Muscle layer of duodenum (tissue), 2 donors: ENCODE results near the gene TOR2A.

ENCODE experiments used
- H3K27ac ChIP-seq: one replicate; pipeline ENCODE4 v1.7.0; 2013; ENCODE audit warnings: mild to moderate bottlenecking, low read length
- H3K27me3 ChIP-seq: one replicate; pipeline ENCODE4 v1.7.0; 2013; ENCODE audit warnings: low read depth, mild to moderate bottlenecking, control low read depth, low read length
- H3K36me3 ChIP-seq, 2 donors: one replicate each; pipeline ENCODE4 v1.7.0; 2013; ENCODE audit warnings: low read length in 2 of 2, control low read depth in 1 of 2, mild to moderate bottlenecking in 1 of 2; ENCODE audit not compliant: insufficient read depth in 2 of 2, control insufficient read depth in 1 of 2
- H3K4me1 ChIP-seq, 2 donors: one replicate each; pipeline ENCODE4 v1.7.0; 2013; ENCODE audit warnings: low read length in 2 of 2, mild to moderate bottlenecking in 2 of 2, control low read depth in 1 of 2, moderate library complexity in 1 of 2; ENCODE audit not compliant: insufficient read depth in 2 of 2, control insufficient read depth in 1 of 2
- H3K4me3 ChIP-seq, 2 donors: one replicate each; pipeline ENCODE4 v1.7.0; 2013; ENCODE audit warnings: low read length in 2 of 2, low read depth in 1 of 2, mild to moderate bottlenecking in 1 of 2
- H3K9me3 ChIP-seq, 2 donors: one replicate each; pipeline ENCODE4 v1.7.0; 2013; ENCODE audit warnings: low read length in 2 of 2, control low read depth in 1 of 2, mild to moderate bottlenecking in 1 of 2; ENCODE audit not compliant: control insufficient read depth in 1 of 2
- donor health status: healthy.

TOR2A gene

DNA sequence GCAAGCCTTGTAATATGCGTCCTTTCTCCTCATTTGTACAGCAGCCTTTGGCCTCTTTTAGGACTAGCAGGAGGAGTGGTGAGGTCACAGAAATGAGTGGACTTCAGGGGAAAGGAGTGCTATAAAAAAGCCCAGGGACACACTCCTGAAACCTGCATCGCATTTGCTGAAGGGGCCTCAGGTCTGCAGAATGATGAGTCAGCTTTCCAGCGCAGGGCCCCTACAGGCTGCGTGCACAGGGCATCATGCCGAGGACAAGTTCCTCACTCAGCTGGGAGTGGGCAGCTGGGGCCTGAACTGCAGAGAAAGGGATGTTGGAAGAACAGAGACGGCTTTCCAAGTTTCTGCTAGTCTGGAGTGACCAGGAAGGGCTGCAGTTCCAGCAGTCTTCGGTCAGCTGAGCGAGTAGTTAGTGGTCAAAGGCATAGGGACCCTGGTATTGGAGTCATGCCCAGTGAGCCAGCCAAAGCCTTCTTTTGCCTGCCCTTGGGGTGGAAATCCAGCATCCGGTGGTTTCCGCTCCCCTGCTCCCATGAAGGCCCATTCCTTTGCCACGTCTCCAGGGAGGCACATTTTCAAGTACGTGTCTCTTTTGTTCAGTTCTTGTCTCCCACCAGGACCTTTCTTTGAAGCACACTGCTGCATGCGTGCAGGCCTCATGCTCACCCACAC is 45.6 kb downstream of the TOR2A start:
- peaks cover 13 to 32% of the 10 kb centered on the region in 2 donors for H3K36me3 ChIP-seq

DNA sequence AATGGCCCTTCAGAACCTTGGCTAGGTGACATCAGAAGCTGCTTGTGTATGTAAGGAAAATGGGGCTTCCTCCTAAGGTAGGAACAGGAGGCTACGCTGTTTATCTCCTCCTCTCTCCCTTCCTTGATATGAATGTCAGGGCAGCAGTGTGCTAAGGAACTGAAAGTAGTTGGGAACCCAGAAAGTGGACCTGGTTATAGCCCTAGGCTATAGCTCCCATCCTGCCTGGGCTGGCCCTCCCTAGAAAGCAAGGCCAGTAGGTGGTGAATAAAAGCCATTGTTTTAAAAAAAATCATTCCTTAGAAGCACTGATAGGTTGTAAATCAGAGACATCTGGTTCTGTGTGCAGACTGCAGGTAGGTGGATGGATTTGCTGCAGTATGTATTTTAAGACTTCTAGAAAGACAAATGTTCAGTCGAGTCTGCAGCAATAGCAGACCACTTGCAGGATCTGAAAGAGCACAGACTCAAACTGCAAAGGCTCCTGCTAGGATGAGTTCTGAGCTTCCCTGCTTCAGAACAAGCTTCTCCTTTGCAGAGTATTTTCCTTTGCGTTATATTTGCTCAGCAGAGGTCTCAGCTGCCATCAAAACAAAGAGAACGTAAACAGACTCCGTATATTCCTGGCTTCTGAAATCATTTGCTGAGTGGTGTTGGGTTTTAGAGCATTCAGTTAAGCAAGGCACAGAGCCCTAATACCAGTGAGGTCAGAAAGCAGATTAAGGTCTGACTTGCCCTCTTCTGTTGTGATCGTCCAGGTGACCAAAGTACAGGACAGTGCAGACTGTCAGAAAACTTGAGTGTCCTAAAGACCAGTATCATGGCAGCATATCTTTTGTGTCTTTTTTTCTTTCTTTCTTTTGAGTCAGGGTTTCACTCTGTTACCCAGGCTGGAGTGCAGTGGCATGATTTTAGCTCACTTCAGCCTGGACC is 48.4 kb downstream of the TOR2A start:
- Histone ChIP-seq H3K36me3 (peaks cover 19 to 51% of the 10 kb centered on the region in 2 donors), H3K27ac (no peak overlapping the region), H3K4me3 (no peak overlapping the region), H3K27me3 (no peaks in the 10 kb centered on the region), H3K4me1 (no peaks in the 10 kb centered on the region), H3K9me3 (no peaks in the 10 kb centered on the region)

More for the DNA sequence above, 45.6 kb downstream of the TOR2A start:
- Histone ChIP-seq H3K4me3 (no peak overlapping the region), H3K9me3 (no peaks in the 10 kb centered on the region), H3K4me1 (no peaks in the 10 kb centered on the region), H3K27me3 (no peaks in the 10 kb centered on the region), H3K27ac (no peak overlapping the region)

DNA sequence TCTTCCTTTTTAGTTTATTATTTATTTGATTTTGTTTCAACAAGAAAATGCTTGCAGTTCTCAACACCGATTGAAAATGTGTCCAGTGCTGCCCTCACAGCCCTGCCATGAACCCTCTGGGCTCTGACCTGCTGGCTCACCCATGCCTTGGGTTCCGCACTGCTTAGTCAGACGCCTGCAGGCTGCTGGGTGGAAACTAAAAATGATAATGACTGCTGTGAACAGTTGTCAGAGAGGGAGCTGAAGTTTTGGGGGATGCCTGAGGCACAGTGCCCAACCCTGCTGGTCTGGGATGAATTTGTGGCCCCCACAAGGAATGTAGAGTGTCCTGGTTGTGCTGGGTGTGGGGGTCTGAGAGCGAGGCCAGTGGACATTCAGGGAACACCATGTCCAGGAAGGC is 50.5 kb downstream of the TOR2A start:
- Histone ChIP-seq H3K36me3 (peaks cover 26 to 51% of the 10 kb centered on the region in 2 donors), H3K4me1 (no peaks in the 10 kb centered on the region), H3K9me3 (no peaks in the 10 kb centered on the region), H3K27me3 (no peaks in the 10 kb centered on the region), H3K27ac (no peak overlapping the region), H3K4me3 (no peak overlapping the region)

DNA sequence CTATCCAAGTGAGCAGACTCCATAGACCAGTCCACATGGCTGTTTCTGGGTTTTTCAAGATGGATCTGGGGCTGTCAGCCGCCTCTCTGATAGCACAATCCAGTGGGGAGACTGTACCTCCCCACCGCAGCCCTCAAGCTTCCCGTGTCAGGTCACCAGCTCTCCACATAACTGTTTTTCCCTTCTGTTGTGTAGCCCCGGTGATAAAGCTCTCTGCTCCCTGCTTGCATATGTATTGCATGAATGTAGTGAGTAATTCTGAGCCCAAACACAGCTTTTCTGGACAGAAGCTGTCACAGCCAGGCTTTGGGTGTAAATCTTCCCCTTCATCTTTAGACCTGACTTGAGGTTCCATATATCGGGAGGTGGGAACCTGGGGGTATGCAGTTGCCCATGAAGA is 51.4 kb downstream of the TOR2A start:
- no peak overlapping the region for H3K27ac ChIP-seq
- H3K4me3 ChIP-seq = no peak overlapping the region
- H3K9me3 ChIP-seq = no peaks in the 10 kb centered on the region
- H3K4me1 ChIP-seq = no peaks in the 10 kb centered on the region
- no peaks in the 10 kb centered on the region for H3K27me3 ChIP-seq
- H3K36me3 ChIP-seq = peaks cover 27 to 55% of the 10 kb centered on the region in 2 donors

DNA sequence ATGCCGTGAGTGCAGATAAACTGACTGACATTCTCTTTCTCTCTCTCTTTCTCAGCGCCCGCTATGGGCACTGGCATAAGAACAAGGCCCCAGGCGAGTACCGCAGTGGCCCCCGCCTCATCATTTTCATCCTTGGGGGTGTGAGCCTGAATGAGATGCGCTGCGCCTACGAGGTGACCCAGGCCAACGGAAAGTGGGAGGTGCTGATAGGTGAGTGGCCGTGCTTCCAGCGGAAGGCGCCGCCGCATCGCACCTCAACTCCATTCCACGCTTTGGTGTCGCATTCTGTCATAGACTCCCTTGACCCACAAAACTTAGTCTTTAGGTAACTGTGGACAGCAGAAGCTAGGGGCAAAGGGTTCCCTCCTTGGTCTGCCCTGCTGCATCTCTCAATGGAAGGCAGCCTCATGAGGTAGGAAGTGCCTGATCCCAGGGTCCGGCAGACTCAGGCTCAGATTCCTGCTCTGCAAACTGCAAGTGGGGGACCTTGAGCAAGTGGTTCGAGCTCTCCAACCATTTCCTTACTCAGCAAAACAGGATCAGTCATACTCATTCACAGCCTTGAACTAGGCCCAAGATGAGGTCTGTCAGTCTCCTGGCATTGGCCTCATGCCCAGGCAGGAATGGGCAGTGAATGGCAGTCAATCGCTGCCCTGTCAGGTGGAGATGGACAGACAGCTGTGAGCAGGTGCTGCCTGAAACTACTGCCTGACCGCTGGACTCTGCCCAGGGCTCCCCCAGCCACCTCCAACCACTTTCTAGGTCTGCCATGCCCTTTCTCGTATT is 52.5 kb downstream of the TOR2A start:
- Histone ChIP-seq H3K27ac (no peak overlapping the region), H3K27me3 (no peaks in the 10 kb centered on the region), H3K36me3 (peaks cover 25 to 63% of the 10 kb centered on the region in 2 donors), H3K4me3 (no peak overlapping the region), H3K9me3 (no peaks in the 10 kb centered on the region), H3K4me1 (no peaks in the 10 kb centered on the region)
